CD8-positive, alpha-beta memory T cell (primary cell): Measurements from ENCODE around the gene ADGRV1. TPM values are rescaled to one million over a fixed set of nuclear protein-coding genes. Genes with fewer than 3 reads are reported as not detected.
"Not testable (repeated sequence)": the region's sequence is repeated elsewhere in the genome, so short reads cannot be mapped to it uniquely, and the experiment has no call there.

ENCODE experiments used
- CTCF ChIA-PET: fragments of 350-600 bp; sonication (Branson Sonifier 250); formaldehyde crosslinking; loops from one replicate; lab custom pipeline; 2021; ENCODE audit warnings: antibody characterized with exemption; lab: Charles Lee
- POLR2A ChIA-PET: fragments of 350-600 bp; sonication (Branson Sonifier 250); formaldehyde crosslinking; loops from one replicate; lab custom pipeline; 2021; ENCODE audit warnings: antibody characterized with exemption; lab: Charles Lee
- DNase-seq, 5 donors: peaks; one replicate each; pipeline versions ENCODE4 v3.0.0 to v3.0.0-alpha.2; 2020 to 2022; ENCODE audit warnings: mixed read lengths in 1 of 5
- H3K27ac ChIP-seq: one replicate; pipeline ENCODE4 v1.7.0; 2013; ENCODE audit warnings: low read depth, mild to moderate bottlenecking, low read length, moderate library complexity
- H3K27me3 ChIP-seq: 2 replicates; pipeline ENCODE4 v1.7.0; 2013; ENCODE audit warnings: low read length, mild to moderate bottlenecking; ENCODE audit not compliant: insufficient read depth, poor library complexity, severe bottlenecking
- H3K36me3 ChIP-seq: 2 replicates; pipeline ENCODE4 v1.7.0; 2013; ENCODE audit warnings: mild to moderate bottlenecking, low read length, moderate library complexity; ENCODE audit not compliant: insufficient read depth
- H3K4me1 ChIP-seq: 2 replicates; pipeline ENCODE4 v1.7.0; 2013; ENCODE audit warnings: mild to moderate bottlenecking, low read length, moderate library complexity; ENCODE audit not compliant: insufficient read depth
- H3K4me3 ChIP-seq: 2 replicates; pipeline ENCODE4 v1.7.0; 2013; ENCODE audit warnings: mild to moderate bottlenecking, low read length
- H3K9me3 ChIP-seq: 2 replicates; pipeline ENCODE4 v1.7.0; 2013; ENCODE audit warnings: mild to moderate bottlenecking, low read length
- H3K27ac Mint-ChIP-seq, 8 donors: one replicate each; pipeline ENCODE4 v1.8.0; 2020 to 2021; ENCODE audit warnings: mixed read lengths in 8 of 8, mild to moderate bottlenecking in 6 of 8, inconsistent platforms in 3 of 8, moderate library complexity in 3 of 8
- H3K27me3 Mint-ChIP-seq, 2 donors: one replicate each; pipeline ENCODE4 v1.8.0; 2020 to 2021; ENCODE audit warnings: mixed read lengths in 2 of 2, mild to moderate bottlenecking in 1 of 2, moderate library complexity in 1 of 2
- H3K36me3 Mint-ChIP-seq, 3 donors: one replicate each; pipeline ENCODE4 v1.8.0; 2020 to 2021; ENCODE audit warnings: mixed read lengths in 3 of 3, inconsistent platforms in 1 of 3, mild to moderate bottlenecking in 1 of 3
- H3K4me1 Mint-ChIP-seq, 3 donors: one replicate each; pipeline ENCODE4 v1.8.0; 2020 to 2021; ENCODE audit warnings: mixed read lengths in 3 of 3, inconsistent platforms in 1 of 3, mild to moderate bottlenecking in 1 of 3
- H3K4me3 Mint-ChIP-seq, 7 donors: one replicate each; pipeline ENCODE4 v1.8.0; 2020 to 2021; ENCODE audit warnings: mixed read lengths in 7 of 7, mild to moderate bottlenecking in 6 of 7, moderate library complexity in 4 of 7, inconsistent platforms in 2 of 7
- H3K9me3 Mint-ChIP-seq, 5 donors: one replicate each; pipeline ENCODE4 v1.8.0; 2020 to 2022; ENCODE audit warnings: mixed read lengths in 5 of 5, mild to moderate bottlenecking in 3 of 5, moderate library complexity in 2 of 5, inconsistent platforms in 1 of 5
- polyA plus RNA-seq: library from polyadenylated mRNA; unstranded; fragments of 300-500 nt; fragmentation: Illumina TruSeq; gene quantifications from one replicate; pipeline ENCODE4 v1.2.3, GENCODE V29; 2021
- total RNA-seq, 2 experiments: library from RNA; stranded (reverse); gene quantifications; one replicate each; pipeline ENCODE4 v1.2.3, GENCODE V29; 2021

The ADGRV1 gene
- total and polyA plus RNA-seq, 3 experiments from 2014 or later: 0.33 to 0.44 TPM; not detected in 1

DNA sequence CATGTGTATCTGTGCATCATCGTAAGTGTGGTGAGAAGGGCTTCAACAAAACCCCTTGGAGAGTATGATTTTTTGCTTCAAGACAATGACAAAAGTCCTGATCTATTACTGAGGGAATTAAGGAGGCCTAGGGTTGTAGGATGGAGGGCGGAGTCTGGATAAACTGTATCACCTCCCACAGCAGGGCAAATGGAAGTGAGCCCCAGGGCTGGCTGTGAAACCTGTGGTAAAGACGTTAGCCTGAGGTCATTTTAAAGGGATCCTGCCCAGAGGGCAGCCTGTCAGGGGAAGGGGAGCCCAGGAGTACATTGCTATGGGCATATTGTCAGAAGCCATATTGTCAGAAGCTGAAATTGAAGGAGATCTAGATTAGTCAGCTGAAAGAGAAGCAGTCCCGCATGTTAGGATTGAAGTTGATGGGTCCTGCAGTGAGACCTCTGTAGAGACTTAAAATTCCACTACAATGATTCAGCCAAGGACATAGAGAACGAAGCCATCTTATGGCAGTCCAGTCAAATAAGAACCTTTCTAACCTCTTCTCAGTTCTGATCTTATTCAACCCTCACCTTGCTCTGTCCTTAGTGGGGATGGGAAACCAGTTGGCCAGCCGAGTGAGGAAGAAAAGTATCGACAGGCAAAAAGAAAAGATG, 26.9 kb downstream of the ADGRV1 start:
- H3K36me3 Mint-ChIP-seq: no peaks in the 10 kb centered on the region
- POLR2A ChIA-PET: no interaction called here

DNA sequence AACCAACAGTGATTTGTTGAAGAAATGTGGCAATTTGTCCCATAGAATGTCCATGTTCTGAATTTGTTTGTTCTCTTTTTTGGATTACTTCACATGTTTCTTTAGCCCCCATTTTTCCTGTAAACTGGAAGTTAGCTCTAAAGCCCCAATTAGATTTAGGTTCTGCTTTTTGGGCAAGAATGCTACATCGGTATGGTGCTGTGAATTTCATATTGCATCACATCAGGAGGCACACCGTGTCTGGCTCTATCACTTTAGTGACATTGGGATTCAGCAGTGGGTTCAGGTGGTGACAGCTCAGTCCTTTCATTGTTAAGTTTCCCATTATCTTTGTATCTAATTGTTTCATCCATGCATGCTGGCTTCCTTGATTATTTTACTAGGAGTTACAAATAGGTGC, 27.9 kb downstream of the ADGRV1 start:
- DNase-seq: no peak
- Histone ChIP-seq H3K27me3 (no peaks in the 10 kb centered on the region), H3K4me1 (no peaks in the 10 kb centered on the region), H3K9me3 (no peaks in the 10 kb centered on the region), H3K27ac (no peak overlapping the region), H3K36me3 (no peaks in the 10 kb centered on the region), H3K4me3 (no peak overlapping the region)
- ChIA-PET CTCF (no interaction called here), POLR2A (no interaction called here)
- Mint-ChIP-seq H3K4me3 (no peak overlapping the region), H3K4me1 (no peaks in the 10 kb centered on the region), H3K36me3 (no peaks in the 10 kb centered on the region), H3K9me3 (no peaks in the 10 kb centered on the region), H3K27ac (no peak overlapping the region), H3K27me3 (peaks cover 7 to 39% of the 10 kb centered on the region in 2 donors)

More for the DNA sequence above, 26.9 kb downstream of the ADGRV1 start:
- Histone ChIP-seq H3K27ac (no peak overlapping the region), H3K4me3 (no peak overlapping the region), H3K36me3 (no peaks in the 10 kb centered on the region), H3K9me3 (no peaks in the 10 kb centered on the region), H3K4me1 (no peaks in the 10 kb centered on the region), H3K27me3 (no peaks in the 10 kb centered on the region)
- Mint-ChIP-seq H3K4me1 (no peaks in the 10 kb centered on the region), H3K27ac (no peak overlapping the region), H3K4me3 (no peak overlapping the region), H3K27me3 (peaks cover 7 to 45% of the 10 kb centered on the region in 2 donors), H3K9me3 (peaks cover 0 to 4% (median 0%) of the 10 kb centered on the region in 5 donors)
- CTCF ChIA-PET: no interaction called here
- no peak for DNase-seq

DNA sequence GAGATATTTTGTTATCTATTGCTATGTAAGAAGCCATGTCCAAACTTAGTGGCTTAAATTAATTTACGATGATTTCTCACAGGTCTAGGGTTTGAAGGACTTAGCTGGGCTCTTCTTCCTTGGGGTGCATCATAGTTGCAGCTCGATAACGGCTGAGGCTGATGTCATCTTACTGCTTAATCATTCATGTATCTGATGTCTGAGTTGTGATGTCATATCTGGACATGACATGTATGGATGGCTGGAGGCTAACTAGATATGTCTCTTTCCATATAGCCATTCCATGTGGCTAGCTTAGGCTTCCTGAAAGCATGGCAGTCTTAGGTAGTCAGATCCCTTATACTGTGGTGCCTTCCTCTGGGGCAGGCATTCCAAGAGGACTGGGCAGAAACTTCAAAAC, 31.6 kb downstream of the ADGRV1 start:
- Mint-ChIP-seq H3K27me3 (peaks cover 8 to 33% of the 10 kb centered on the region in 2 donors), H3K36me3 (no peaks in the 10 kb centered on the region), H3K4me1 (no peaks in the 10 kb centered on the region), H3K4me3 (no peak overlapping the region), H3K9me3 (peaks cover 0 to 3% (median 2%) of the 10 kb centered on the region in 5 donors), H3K27ac (no peak overlapping the region)
- Histone ChIP-seq H3K27me3 (no peaks in the 10 kb centered on the region), H3K4me1 (no peaks in the 10 kb centered on the region), H3K36me3 (no peaks in the 10 kb centered on the region), H3K9me3 (no peaks in the 10 kb centered on the region), H3K27ac (no peak overlapping the region), H3K4me3 (no peak overlapping the region)
- CTCF ChIA-PET: no interaction called here
- no peak for DNase-seq
- POLR2A ChIA-PET: no interaction called here

DNA sequence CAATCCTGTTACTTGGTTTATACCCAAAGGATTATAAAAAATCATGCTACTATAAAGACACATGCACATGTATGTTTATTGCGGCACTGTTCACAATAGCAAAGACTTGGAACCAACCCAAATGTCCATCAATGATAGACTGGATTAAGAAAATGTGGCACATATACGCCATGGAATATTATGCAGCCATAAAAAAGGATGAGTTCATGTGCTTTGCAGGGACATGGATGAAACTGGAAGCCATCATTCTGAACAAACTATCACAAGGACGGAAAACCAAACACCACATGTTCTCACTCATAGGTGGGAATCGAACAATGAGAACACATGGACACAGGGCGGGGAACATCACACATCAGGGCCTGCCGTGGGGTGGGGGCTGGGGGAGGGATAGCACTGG, 34.5 kb downstream of the ADGRV1 start:
- H3K4me1 ChIP-seq, H3K27me3 ChIP-seq, H3K27ac ChIP-seq, POLR2A ChIA-PET, H3K4me3 ChIP-seq, H3K9me3 ChIP-seq, H3K4me1 Mint-ChIP-seq, H3K36me3 Mint-ChIP-seq, CTCF ChIA-PET, DNase-seq, H3K4me3 Mint-ChIP-seq, H3K36me3 ChIP-seq, H3K9me3 Mint-ChIP-seq, H3K27ac Mint-ChIP-seq: not testable (repeated sequence)
- H3K27me3 Mint-ChIP-seq: peaks cover 4 to 14% of the 10 kb centered on the region in 2 donors

DNA sequence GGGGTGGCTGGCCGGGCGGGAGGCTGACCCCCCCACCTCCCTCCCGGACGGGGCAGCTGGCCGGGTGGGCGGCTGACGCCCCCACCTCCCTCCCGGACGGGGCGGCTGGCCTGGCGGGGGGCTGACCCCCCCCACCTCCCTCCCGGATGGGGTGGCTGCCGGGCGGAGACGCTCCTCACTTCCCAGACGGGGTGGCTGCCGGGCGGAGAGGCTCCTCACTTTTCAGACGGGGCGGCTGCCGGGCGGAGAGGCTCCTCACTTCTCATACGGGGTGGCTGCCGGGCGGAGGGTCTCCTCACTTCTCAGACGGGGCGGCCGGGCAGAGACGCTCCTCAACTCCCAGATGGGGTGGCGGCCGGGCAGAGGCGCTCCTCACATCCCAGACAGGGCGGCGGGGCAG, 37.2 kb downstream of the ADGRV1 start:
- H3K4me1 Mint-ChIP-seq, H3K4me3 ChIP-seq, DNase-seq, H3K36me3 ChIP-seq, H3K9me3 ChIP-seq, H3K9me3 Mint-ChIP-seq, H3K27me3 ChIP-seq, H3K36me3 Mint-ChIP-seq, H3K27ac Mint-ChIP-seq, H3K4me3 Mint-ChIP-seq, H3K4me1 ChIP-seq, H3K27me3 Mint-ChIP-seq, CTCF ChIA-PET, POLR2A ChIA-PET, H3K27ac ChIP-seq: not testable (repeated sequence)

DNA sequence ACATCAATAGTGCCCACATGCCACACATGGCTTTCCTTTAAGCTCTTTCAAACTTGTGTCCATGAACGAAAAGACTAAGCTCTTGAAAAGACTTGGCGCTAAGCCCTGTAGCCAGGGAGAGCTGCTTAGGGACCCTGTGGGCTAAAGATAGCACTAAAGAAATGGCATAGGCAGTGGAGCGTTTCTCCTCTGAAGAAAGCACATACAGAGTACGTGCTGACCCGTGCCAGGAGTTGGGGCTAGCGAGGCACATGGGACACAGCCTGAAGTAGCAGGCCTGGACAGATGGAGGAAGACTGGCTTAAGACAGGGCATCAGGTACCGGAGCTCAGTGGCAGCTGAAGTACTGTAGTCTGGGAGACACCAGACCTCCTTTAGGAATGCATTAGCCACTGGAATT, 39.7 kb downstream of the ADGRV1 start:
- H3K36me3 ChIP-seq: no peaks in the 10 kb centered on the region
- no peaks in the 10 kb centered on the region for H3K27me3 ChIP-seq
- Mint-ChIP-seq H3K27me3 (peaks cover 2 to 7% of the 10 kb centered on the region in 2 donors), H3K4me3 (no peak overlapping the region), H3K27ac (no peak overlapping the region), H3K9me3 (peaks cover 0 to 2% (median 0%) of the 10 kb centered on the region in 5 donors), H3K36me3 (no peaks in the 10 kb centered on the region), H3K4me1 (no peaks in the 10 kb centered on the region)
- no peaks in the 10 kb centered on the region for H3K4me1 ChIP-seq
- CTCF ChIA-PET: interaction anchor here (0.6 kb wide), 1 partner anchor 10 kb away, joined by 3 read pairs; no protein-coding TSS in a partner anchor
- no peak for DNase-seq
- no peak overlapping the region for H3K27ac ChIP-seq
- H3K9me3 ChIP-seq: no peaks in the 10 kb centered on the region
- H3K4me3 ChIP-seq: no peak overlapping the region
- POLR2A ChIA-PET: no interaction called here

DNA sequence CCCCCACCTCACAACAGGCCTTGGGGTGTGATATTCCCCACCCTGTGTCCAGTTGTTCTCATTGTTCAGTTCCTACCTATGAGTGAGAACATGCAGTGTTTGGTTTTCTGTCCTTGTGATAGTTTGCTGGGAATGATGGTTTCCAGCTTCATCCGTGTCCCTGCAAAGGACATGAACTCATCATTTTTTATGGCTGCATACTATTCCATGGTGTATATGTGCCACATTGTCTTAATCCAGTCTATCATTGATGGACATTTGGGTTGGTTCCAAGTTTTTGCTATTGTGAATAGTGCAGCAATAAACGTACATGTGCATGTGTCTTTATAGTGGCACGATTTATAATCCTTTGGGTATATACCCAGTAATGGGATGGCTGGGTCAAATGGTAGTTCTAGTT, 41.7 kb downstream of the ADGRV1 start:
- H3K27ac Mint-ChIP-seq, H3K4me1 ChIP-seq, H3K27ac ChIP-seq, H3K9me3 ChIP-seq, DNase-seq, H3K36me3 Mint-ChIP-seq, H3K36me3 ChIP-seq, H3K4me3 ChIP-seq, H3K9me3 Mint-ChIP-seq, POLR2A ChIA-PET, H3K4me3 Mint-ChIP-seq, CTCF ChIA-PET, H3K4me1 Mint-ChIP-seq, H3K27me3 ChIP-seq: not testable (repeated sequence)
- H3K27me3 Mint-ChIP-seq: peaks cover 2 to 14% of the 10 kb centered on the region in 2 donors

DNA sequence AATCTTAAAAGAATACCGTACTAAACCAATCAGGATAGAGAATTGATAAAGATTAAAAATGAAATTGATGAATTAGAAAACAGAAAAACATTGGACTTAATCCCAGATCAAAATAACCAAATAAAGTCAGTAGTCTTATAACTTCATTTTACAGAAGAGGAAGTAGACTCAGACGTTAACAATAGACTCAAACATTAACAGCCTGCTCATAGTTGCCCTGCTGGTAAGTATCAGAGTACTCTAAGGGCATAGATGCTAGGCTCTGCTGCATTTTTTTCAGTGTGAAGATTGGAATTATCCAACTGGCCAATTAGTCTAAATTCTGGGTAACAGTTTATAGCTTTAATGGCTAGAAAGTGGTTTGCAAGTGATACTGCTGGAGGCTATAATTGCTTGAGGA, 42.9 kb downstream of the ADGRV1 start:
- POLR2A ChIA-PET: no interaction called here

More for the DNA sequence above, 42.9 kb downstream of the ADGRV1 start:
- no peak overlapping the region for H3K27ac Mint-ChIP-seq
- Histone ChIP-seq H3K9me3 (no peaks in the 10 kb centered on the region), H3K36me3 (no peaks in the 10 kb centered on the region), H3K27me3 (no peaks in the 10 kb centered on the region), H3K27ac (no peak overlapping the region), H3K4me3 (no peak overlapping the region), H3K4me1 (no peaks in the 10 kb centered on the region)
- H3K9me3 Mint-ChIP-seq: peaks cover 0 to 2% (median 0%) of the 10 kb centered on the region in 5 donors
- CTCF ChIA-PET: no interaction called here
- no peaks in the 10 kb centered on the region for H3K36me3 Mint-ChIP-seq
- H3K27me3 Mint-ChIP-seq: peaks cover 2 to 17% of the 10 kb centered on the region in 2 donors
- no peak overlapping the region for H3K4me3 Mint-ChIP-seq
- no peak for DNase-seq
- no peaks in the 10 kb centered on the region for H3K4me1 Mint-ChIP-seq
